Neutrophil (primary cell): Measurements from ENCODE around the gene SF3B4.

ENCODE experiments used
- H3K27ac ChIP-seq: fragments of 200-600 bp; sonication (generic); 2 replicates; pipeline ENCODE4 v1.5.1; 2016; ENCODE audit warnings: mild to moderate bottlenecking, moderate library complexity
- H3K27me3 ChIP-seq: fragments of 200-600 bp; sonication (generic); 2 replicates; pipeline ENCODE4 v1.6.0; 2016; ENCODE audit warnings: mild to moderate bottlenecking
- H3K36me3 ChIP-seq: fragments of 200-600 bp; sonication (generic); 2 replicates; pipeline ENCODE4 v1.5.1; 2017
- H3K4me1 ChIP-seq, 2 experiments: fragments of 200-600 bp in 1 of 2; sonication (generic) in 1 of 2; 1 replicate in 1 of 2; 2 replicates in 1 of 2; pipeline versions ENCODE4 v1.5.1 to v1.6.1; 2013 to 2016; ENCODE audit warnings: low read depth in 1 of 2, low read length in 1 of 2, mild to moderate bottlenecking in 1 of 2, moderate library complexity in 1 of 2; ENCODE audit not compliant: control insufficient read depth in 1 of 2, insufficient read depth in 1 of 2
- H3K4me3 ChIP-seq, 2 experiments: fragments of 200-600 bp in 1 of 2; sonication (generic) in 1 of 2; 1 replicate in 1 of 2; 2 replicates in 1 of 2; pipeline ENCODE4 v1.5.1; 2013 to 2016; ENCODE audit warnings: low read depth in 1 of 2, low read length in 1 of 2, mild to moderate bottlenecking in 1 of 2, moderate library complexity in 1 of 2
- H3K9me3 ChIP-seq: fragments of 200-600 bp; sonication (generic); 2 replicates; pipeline ENCODE4 v1.5.1; 2016
- TF ChIP-seq, protein P1 (sequence below): fragments of 200-600 bp; sonication (generic); IDR thresholded peaks from 2 replicates; pipeline ENCODE4 v1.5.1; 2016; ENCODE audit warnings: antibody characterized with exemption

The SF3B4 gene

GRCh38 chr1:149937759-149938158 lies 10.2 kb upstream of the SF3B4 start:
- no peaks in the 10 kb centered on the region for H3K9me3 ChIP-seq
- TF ChIP-seq, protein P1, sequence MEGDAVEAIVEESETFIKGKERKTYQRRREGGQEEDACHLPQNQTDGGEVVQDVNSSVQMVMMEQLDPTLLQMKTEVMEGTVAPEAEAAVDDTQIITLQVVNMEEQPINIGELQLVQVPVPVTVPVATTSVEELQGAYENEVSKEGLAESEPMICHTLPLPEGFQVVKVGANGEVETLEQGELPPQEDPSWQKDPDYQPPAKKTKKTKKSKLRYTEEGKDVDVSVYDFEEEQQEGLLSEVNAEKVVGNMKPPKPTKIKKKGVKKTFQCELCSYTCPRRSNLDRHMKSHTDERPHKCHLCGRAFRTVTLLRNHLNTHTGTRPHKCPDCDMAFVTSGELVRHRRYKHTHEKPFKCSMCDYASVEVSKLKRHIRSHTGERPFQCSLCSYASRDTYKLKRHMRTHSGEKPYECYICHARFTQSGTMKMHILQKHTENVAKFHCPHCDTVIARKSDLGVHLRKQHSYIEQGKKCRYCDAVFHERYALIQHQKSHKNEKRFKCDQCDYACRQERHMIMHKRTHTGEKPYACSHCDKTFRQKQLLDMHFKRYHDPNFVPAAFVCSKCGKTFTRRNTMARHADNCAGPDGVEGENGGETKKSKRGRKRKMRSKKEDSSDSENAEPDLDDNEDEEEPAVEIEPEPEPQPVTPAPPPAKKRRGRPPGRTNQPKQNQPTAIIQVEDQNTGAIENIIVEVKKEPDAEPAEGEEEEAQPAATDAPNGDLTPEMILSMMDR, result no peak
- H3K4me1 ChIP-seq, result no peaks in the 10 kb centered on the region
- peaks cover 16% of the 10 kb centered on the region for H3K27me3 ChIP-seq
- H3K27ac ChIP-seq, result no peak overlapping the region
- H3K4me3 ChIP-seq, result no peak overlapping the region
- H3K36me3 ChIP-seq, result no peaks in the 10 kb centered on the region

- Histone ChIP-seq H3K27ac (no peak overlapping the region), H3K4me3 (no peak overlapping the region), H3K4me1 (no peaks in the 10 kb centered on the region), H3K36me3 (no peaks in the 10 kb centered on the region), H3K9me3 (no peaks in the 10 kb centered on the region), H3K27me3 (peaks cover 10% of the 10 kb centered on the region)
- TF ChIP-seq, protein P1, result no peak
Measured at GRCh38 chr1:149936992-149937705, 9.5 kb upstream of the SF3B4 start.

GRCh38 chr1:149936170-149936991 lies 8.8 kb upstream of the SF3B4 start, which contains the start of gene MTMR11:
TSS of gene MTMR11 (minus strand) at chr1:149936879. CDS start at chr1:149936647, 232 bp downstream.
- H3K27ac ChIP-seq, result no peak within 1 kb of the TSS
- no peak within 1 kb of the TSS for H3K4me3 ChIP-seq
- TF ChIP-seq, protein P1, result no peak
- H3K36me3 ChIP-seq, result no peaks in the 10 kb centered on the region
- H3K9me3 ChIP-seq, result no peaks in the 10 kb centered on the region
- no peaks in the 10 kb centered on the region for H3K4me1 ChIP-seq
- peaks cover 4% of the 10 kb centered on the region for H3K27me3 ChIP-seq

DNA sequence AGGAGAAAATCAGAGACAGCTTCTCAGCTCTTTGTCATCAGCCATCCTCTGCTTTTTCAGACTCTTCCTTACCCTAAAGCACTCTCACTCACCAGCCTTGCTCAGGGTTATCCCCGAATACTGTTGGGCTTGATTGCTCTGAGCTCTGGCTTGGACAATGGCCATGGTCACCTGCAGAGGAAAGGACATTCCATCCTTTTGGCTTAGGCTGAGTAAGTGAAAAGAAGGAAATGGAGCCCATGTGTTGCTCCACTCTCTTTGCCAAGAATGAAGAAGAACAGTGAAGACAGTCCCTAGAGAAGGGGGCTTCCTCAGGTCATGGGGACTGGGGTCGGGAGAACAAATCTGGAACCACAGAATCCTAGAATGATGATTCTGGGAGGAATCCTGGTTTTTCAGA lies 6.8 kb upstream of the SF3B4 start:
- TF ChIP-seq, protein P1, result no peak
- Histone ChIP-seq H3K4me1 (no peaks in the 10 kb centered on the region), H3K9me3 (no peaks in the 10 kb centered on the region)

DNA sequence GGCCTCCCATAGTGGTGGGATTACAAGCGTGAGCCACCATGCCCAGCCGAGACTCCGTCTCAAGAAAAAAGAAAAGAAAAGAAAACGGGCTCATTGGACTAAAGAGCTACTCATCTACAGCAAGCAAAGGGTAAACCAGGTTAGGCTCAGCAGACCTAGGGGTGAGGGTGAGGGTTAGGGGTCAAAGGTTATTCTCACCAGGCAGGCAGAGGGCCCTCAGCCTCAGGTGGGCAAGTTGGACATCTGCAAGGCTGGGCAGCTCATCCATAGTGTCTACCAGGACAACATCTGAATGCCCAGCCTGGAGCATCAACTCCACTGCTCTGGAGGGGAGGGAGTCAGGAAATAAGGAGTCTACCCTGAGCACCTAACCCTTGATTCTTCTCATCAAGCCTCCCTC lies 5.6 kb upstream of the SF3B4 start:
- H3K27ac ChIP-seq, result no peak overlapping the region
- H3K9me3 ChIP-seq, result no peaks in the 10 kb centered on the region
- H3K36me3 ChIP-seq, result no peaks in the 10 kb centered on the region
- TF ChIP-seq, protein P1, result no peak
- H3K27me3 ChIP-seq, result peaks cover 4% of the 10 kb centered on the region
- H3K4me1 ChIP-seq, result peaks cover 5 to 6% of the 10 kb centered on the region in 2 experiments
- no peak overlapping the region for H3K4me3 ChIP-seq

More for the DNA sequence above, 6.8 kb upstream of the SF3B4 start:
- Histone ChIP-seq H3K36me3 (no peaks in the 10 kb centered on the region), H3K27ac (no peak overlapping the region), H3K4me3 (no peak overlapping the region), H3K27me3 (peaks cover 4% of the 10 kb centered on the region)
